ENCODE data around the gene TARS1.
"Not testable (repeated sequence)": the region's sequence is repeated elsewhere in the genome, so short reads cannot be mapped to it uniquely, and the experiment has no call there.

Gene TARS1

GRCh38 chr5:33509036-33509435 is 68.3 kb downstream of the TARS1 start:
- H3K4me1 ChIP-seq = peaks cover 0 to 7% (median 5%) of the 10 kb centered on the region in 10 experiments; a peak in 6 of 20 replicates
- H3K9ac ChIP-seq = no peak overlapping the region
- H3K4me2 ChIP-seq = no peak overlapping the region
- no peak for TF ChIP-seq Cebpa-rat (IDR thresholded peaks at IDR 0.05)
- H3K4me3 ChIP-seq = no peak overlapping the region
- no peaks in the 10 kb centered on the region for H3K36me3 ChIP-seq
- H3K9me3 ChIP-seq (replicated peaks in 1 of 11) = no peaks in the 10 kb centered on the region
- H3K27me3 ChIP-seq = no peaks in the 10 kb centered on the region
- no peak overlapping the region for H3K27ac ChIP-seq
- H4K20me1 ChIP-seq = no peaks in the 10 kb centered on the region

GRCh38 chr5:33513462-33514185 is 72.9 kb downstream of the TARS1 start:
- TF ChIP-seq Cebpa-rat (IDR thresholded peaks at IDR 0.05) = no peak
- Histone ChIP-seq H3K9me3 (replicated peaks in 1 of 11) (peaks cover 0 to 18% (median 6%) of the 10 kb centered on the region in 11 experiments; a peak in 14 of 22 replicates), H3K4me3 (no peak overlapping the region), H3K27ac (no peak overlapping the region), H3K9ac (no peak overlapping the region), H3K36me3 (no peaks in the 10 kb centered on the region), H3K4me1 (peaks cover 0 to 9% (median 7%) of the 10 kb centered on the region in 10 experiments; a peak in 6 of 20 replicates), H3K27me3 (no peaks in the 10 kb centered on the region), H4K20me1 (no peaks in the 10 kb centered on the region), H3K4me2 (peak overlapping the region in 7 of 11 experiments; percentile 5 to 46 (median 16); a peak in 9 of 22 replicates)

- not testable (repeated sequence) for H3K4me1 ChIP-seq, H3K36me3 ChIP-seq, H3K27me3 ChIP-seq, H3K4me2 ChIP-seq, H3K9ac ChIP-seq, H3K27ac ChIP-seq, H4K20me1 ChIP-seq, H3K4me3 ChIP-seq
- peaks cover 5 to 32% (median 24%) of the 10 kb centered on the region in 11 experiments; a peak in 19 of 22 replicates for H3K9me3 ChIP-seq (replicated peaks in 1 of 11)
Observed at GRCh38 chr5:33515366-33515765, 74.6 kb downstream of the TARS1 start.

GRCh38 chr5:33516421-33516820 is 75.7 kb downstream of the TARS1 start:
- Histone ChIP-seq H3K9me3 (replicated peaks in 1 of 11) (peaks cover 5 to 32% (median 24%) of the 10 kb centered on the region in 11 experiments; a peak in 19 of 22 replicates), H3K27me3 (no peaks in the 10 kb centered on the region), H3K36me3 (no peaks in the 10 kb centered on the region), H4K20me1 (no peaks in the 10 kb centered on the region), H3K4me3 (no peak overlapping the region), H3K9ac (no peak overlapping the region), H3K4me2 (no peak overlapping the region), H3K4me1 (peaks cover 0 to 9% (median 7%) of the 10 kb centered on the region in 10 experiments; a peak in 6 of 20 replicates), H3K27ac (no peak overlapping the region)
- TF ChIP-seq Cebpa-rat (IDR thresholded peaks at IDR 0.05) = no peak
